HFF-Myc (cell line): ENCODE measurements around the gene IL6R.

Experiments used
- DNase-seq: peaks from one replicate; pipeline ENCODE4 v3.0.0-alpha.2; 2011; ENCODE audit warnings: low read depth; ENCODE audit errors: extremely low read depth
- H3K4me3 ChIP-seq: replicated peaks from 2 replicates; pipeline ENCODE4 v1.5.1; 2011; ENCODE audit warnings: low read depth, mild to moderate bottlenecking, control low read depth, low read length
- CTCF ChIP-seq: IDR thresholded peaks from 2 replicates; pipeline ENCODE4 v1.5.1; 2012; ENCODE audit warnings: mild to moderate bottlenecking, low read depth, low read length, control low read depth; ENCODE audit errors: missing control alignments

IL6R gene

GRCh38 chr1:154501423-154502065, 96.4 kb downstream of the IL6R start:
- no peak for TF ChIP-seq CTCF
- no peak for DNase-seq
- H3K4me3 ChIP-seq: no peak overlapping the region

- no peak within 1 kb of the TSS for H3K4me3 ChIP-seq
- DNase-seq: no peak
- TF ChIP-seq CTCF: no peak
Observed at GRCh38 chr1:154502066-154502743, 97.1 kb downstream of the IL6R start, which contains the start of the genes SHE and TDRD10. Gene SHE, minus strand, starts transcription at chr1:154502412. Its CDS starts 386 bp downstream, at chr1:154502026. Gene TDRD10, plus strand, starts transcription at chr1:154502219. Its CDS starts 4,685 bp downstream, at chr1:154506904.

- DNase-seq: no peak
- TF ChIP-seq CTCF: no peak
- H3K4me3 ChIP-seq: no peak overlapping the region
Observed at GRCh38 chr1:154502744-154503115, 97.6 kb downstream of the IL6R start.

- TF ChIP-seq CTCF: no peak
- H3K4me3 ChIP-seq: no peak overlapping the region
- DNase-seq: no peak
Observed at GRCh38 chr1:154503898-154504297, 98.8 kb downstream of the IL6R start.

GRCh38 chr1:154512760-154513159, 107.6 kb downstream of the IL6R start:
- no peak overlapping the region for H3K4me3 ChIP-seq
- TF ChIP-seq CTCF: no peak
- no peak for DNase-seq

- H3K4me3 ChIP-seq: no peak overlapping the region
- no peak for DNase-seq
- no peak for TF ChIP-seq CTCF
Observed at GRCh38 chr1:154514066-154514553, 109.0 kb downstream of the IL6R start.
